ACHN (cell line): ENCODE measurements around the gene UPK2.
A peak's percentile ranks its signal among the peaks of the same experiment; 100 is the strongest.
"Not testable (repeated sequence)": the region's sequence is repeated elsewhere in the genome, so short reads cannot be mapped to it uniquely, and the experiment has no call there.

ENCODE experiments used
- DNase-seq: peaks from one replicate; pipeline ENCODE4 v3.0.0-alpha.2; 2015
- in situ Hi-C: cut with HindIII; loops from 2 replicates; pipeline ENCODE4 v1.10.0; 2017; ENCODE audit warnings: low sequenced_read_pairs, low pct_ligation_motif_present, low pct_unique_long_range_greater_than_20kb

The UPK2 gene

DNA sequence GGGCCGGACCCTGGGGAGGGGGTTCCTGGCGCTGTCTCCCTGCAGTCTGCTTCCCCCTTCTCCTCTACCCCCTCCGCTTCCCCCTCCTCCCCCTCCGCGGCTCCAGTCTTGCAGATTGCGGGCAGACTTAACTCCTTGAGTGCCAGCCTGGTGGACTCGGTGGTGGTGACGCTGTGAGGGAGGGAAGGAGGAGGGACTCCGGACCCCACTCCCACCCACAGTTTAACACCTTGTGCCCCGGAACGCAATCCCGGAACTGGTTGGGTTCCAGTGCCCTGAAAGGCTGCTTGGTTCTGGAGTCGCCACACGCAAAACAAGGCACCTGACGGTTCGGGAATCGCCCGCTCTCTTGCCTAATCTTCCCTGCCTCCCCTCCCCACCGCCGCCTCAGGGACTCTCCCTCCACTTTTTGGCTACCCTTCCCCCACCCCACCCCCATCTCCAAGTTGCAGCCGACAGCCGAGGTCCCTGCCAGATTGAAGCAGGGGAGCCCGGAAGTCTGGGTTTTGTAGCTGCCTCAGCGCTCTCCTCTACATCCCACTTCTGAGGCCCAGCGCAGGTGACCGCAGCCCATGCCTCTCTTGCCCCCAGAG lies 26.5 kb upstream of the UPK2 start:
- DNase-seq = peak; percentile 90
- in situ Hi-C loops = no loop called here

GRCh38 chr11:118930094-118930712 lies 25.9 kb upstream of the UPK2 start:
- in situ Hi-C loops = no loop called here
- DNase-seq = peak; percentile 83

DNA sequence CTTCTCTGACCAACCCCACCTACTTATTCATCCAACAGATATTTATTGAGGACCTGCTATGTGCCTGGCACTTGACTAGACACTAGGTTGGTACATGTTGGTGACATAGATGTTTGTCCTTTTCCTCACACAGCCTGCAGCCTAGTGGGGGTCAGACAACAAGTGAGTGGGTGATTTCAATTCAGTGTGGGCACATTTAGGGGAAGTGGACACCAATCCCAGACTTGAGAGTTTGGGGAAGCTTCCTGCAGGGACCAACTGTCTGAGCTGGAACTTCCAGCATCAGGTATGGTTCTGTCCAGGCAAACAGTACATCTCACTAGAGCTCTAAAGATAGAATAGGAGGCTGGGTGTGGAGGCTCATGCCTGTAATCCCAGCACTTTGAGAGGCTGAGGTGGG lies 24.5 kb upstream of the UPK2 start:
- in situ Hi-C loops = no loop called here
- DNase-seq = no peak

DNA sequence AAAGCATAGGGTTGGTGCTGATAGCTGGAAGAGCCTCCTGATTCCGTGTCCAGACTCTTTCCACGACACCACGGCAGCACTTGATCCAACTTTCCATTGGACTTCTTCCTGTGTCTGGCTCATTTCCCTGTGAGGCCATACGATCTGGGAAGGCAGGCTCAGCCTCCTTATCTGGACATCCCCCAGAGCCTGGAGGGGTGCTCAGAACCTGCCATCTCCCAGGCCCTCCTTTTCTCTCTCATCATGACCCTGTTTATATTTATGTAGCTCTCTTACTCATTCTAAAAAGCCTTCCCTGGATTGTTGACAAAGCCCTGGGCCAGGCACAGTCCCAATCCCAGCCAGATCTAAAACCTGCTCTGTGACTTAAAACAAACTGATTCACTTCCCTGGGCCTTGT lies 22.6 kb upstream of the UPK2 start:
- in situ Hi-C loops = no loop called here
- no peak for DNase-seq

- DNase-seq = no peak
- in situ Hi-C loops = no loop called here
Measured at GRCh38 chr11:118935376-118935775, 20.7 kb upstream of the UPK2 start.

- in situ Hi-C loops = no loop called here
- DNase-seq = peak; percentile 88
Measured at GRCh38 chr11:118938491-118939403, 17.4 kb upstream of the UPK2 start.

DNA sequence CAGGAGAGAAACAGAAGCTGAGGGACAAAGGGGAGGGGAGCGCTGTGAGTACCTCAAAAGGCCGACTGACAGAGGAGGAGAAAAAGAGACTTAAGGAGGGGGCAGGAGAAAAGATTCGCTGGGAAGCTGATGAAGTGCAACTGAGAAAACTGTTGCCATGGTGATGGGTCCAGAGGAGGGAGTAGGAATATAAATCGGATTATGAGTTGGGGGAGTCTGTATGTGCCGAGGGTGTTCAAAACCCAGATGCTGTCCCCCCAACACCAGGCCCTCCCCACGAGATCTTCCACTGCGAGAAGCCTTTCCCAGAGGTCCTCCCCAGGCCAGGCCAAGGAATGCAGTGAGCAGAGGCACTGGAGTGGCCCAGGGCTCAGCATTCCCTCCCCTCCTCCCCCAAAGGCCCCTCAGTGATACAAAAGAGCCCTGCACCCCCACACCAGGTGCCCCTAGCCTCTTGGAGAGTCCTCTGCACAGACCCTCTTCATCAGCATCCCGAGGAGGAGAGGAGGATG lies 16.6 kb upstream of the UPK2 start:
- in situ Hi-C loops = no loop called here

GRCh38 chr11:118939953-118940598 lies 16.0 kb upstream of the UPK2 start:
- in situ Hi-C loops = no loop called here
- no peak for DNase-seq

More for the DNA sequence above, 16.6 kb upstream of the UPK2 start:
- DNase-seq = no peak

- DNase-seq = no peak
- in situ Hi-C loops = no loop called here
Measured at GRCh38 chr11:118947091-118947490, 9.0 kb upstream of the UPK2 start.

DNA sequence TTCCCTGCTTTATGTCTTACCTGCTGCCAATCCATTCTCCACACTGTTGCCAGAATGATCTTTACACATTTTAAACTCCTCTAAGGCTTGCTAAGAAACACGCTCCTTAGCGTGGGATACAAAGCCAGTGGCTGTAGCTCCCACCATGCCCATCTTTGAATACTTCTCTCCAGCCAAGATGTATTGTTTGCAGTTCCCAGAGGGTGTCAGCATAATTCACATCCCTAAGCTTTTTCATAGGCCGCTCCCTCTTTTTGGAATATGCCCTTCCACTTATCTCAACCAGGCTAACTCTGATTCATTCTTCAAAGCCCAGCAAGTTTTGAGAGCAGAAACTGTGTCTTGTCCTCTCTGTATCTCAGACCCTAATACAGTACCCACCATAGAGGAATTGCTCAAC lies 8.1 kb upstream of the UPK2 start:
- no peak for DNase-seq
- in situ Hi-C loops = no loop called here

DNA sequence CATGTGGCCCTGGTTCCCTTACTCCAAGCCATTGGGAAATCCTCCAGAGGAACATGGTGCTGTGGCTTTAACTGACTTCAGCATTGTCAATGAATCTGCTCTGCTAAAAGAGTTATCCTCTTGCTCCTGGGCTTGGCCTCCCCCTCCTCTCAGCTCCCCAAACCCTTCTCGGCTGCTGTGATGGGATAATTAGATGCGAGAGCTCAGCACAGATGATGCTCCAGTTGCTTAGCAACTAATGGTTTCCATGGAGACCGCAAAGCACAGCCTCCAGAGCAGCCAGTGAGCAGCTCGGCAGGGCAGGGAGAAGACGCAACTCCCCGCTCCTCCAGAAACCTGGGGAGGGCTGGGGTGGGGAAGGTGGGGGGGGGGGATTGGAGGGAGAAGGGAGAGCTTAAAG lies 2.8 kb upstream of the UPK2 start:
- in situ Hi-C loops = no loop called here

GRCh38 chr11:118953976-118954375 lies 2.1 kb upstream of the UPK2 start:
- DNase-seq, in situ Hi-C loops: not testable (repeated sequence)

More for the DNA sequence above, 2.8 kb upstream of the UPK2 start:
- no peak for DNase-seq

DNA sequence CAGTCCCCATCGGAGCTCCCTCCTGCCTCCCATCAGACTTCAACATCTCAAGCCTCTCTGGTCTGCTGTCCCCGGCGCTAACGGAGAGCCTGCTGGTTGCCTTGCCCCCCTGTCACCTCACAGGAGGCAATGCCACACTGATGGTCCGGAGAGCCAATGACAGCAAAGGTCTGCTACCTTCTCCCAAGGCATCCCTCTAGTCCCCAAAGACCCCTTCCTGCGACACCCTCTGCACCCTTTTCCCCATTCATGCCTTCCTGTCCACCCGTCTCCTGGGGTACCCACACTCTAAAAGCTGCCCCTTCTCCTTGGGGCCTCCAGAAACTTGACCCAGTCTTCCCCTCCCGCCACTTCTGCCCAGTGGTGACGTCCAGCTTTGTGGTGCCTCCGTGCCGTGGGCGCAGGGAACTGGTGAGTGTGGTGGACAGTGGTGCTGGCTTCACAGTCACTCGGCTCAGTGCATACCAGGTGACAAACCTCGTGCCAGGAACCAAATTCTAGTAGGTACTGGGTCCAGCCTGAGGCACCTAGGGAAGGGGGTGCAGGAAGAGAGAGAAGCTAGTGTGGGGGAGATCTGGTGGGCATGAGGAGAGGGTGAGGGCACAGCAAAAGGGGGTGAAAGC lies 860 bp downstream of the UPK2 start:
- in situ Hi-C loops = no loop called here
- DNase-seq = no peak

- in situ Hi-C loops = no loop called here
- no peak for DNase-seq
Measured at GRCh38 chr11:118957549-118957948, 1.5 kb downstream of the UPK2 start.

DNA sequence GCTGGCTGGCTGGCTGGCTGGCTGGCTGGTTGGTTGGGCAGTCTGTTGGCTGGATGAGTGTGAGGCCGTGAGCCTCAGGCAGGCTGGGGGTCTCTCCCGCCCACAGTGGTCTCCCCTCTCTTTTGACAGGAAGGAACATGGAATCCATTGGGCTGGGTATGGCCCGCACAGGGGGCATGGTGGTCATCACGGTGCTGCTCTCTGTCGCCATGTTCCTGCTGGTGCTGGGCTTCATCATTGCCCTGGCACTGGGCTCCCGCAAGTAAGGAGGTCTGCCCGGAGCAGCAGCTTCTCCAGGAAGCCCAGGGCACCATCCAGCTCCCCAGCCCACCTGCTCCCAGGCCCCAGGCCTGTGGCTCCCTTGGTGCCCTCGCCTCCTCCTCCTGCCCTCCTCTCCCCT lies 1.9 kb downstream of the UPK2 start:
- in situ Hi-C loops = no loop called here
- DNase-seq = no peak

GRCh38 chr11:118958577-118958976 lies 2.5 kb downstream of the UPK2 start:
- in situ Hi-C loops = no loop called here
- no peak for DNase-seq

DNA sequence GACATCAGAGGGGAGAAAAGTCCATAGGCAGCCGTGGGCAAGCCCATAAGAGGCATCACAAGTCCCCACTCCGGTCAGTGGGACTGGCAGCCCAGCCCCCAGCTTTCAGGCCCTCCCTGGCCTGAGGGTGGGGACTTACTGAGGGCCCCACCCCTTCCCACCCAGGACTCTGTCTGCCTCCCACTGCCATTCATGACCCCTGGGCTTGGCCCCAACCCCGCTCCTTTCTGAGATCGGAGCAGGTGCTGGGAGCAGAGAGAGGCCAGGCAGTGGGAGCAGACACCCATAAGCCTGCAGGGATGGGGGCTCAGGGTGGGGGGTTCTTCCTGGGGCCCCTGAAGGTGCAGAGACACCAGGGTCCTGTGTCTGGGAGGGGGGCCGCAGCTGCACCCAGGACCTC lies 5.1 kb downstream of the UPK2 start:
- in situ Hi-C loops = no loop called here
- DNase-seq = no peak

- in situ Hi-C loops = no loop called here
- no peak for DNase-seq
Measured at GRCh38 chr11:118961591-118961990, 5.5 kb downstream of the UPK2 start.

DNA sequence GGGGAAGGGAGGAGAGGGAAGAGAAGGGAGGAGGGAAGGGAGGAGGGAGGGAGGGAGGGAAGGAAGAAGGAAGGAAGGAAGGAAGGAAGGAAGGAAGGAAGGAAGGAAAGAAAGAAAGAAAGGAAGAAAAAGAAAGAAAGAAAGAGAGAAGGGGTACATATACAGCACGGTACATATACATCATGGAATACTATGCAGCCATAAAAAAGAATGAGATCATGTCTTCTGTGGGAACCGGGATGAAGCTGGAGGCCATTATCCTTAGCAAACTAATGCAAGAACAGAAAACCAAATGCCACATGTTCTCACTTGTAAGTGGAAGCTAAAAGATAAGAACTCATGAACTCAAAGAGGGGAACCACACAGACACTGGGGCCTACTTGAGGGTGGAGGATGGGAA lies 13.4 kb downstream of the UPK2 start:
- DNase-seq, in situ Hi-C loops: not testable (repeated sequence)
